ENCODE measurements around the gene AGAP1.

Gene AGAP1

GRCh38 chr2:236025892-236026291, 532.0 kb downstream of the AGAP1 start:
- DNase-seq, result no peak

- DNase-seq, result no peak
Measured at GRCh38 chr2:236026841-236027240, 533.0 kb downstream of the AGAP1 start.

- no peak for DNase-seq
Measured at GRCh38 chr2:236028066-236028465, 534.2 kb downstream of the AGAP1 start.

GRCh38 chr2:236033462-236033861, 539.6 kb downstream of the AGAP1 start:
- DNase-seq, result no peak

- DNase-seq, result no peak
Measured at GRCh38 chr2:236034974-236035373, 541.1 kb downstream of the AGAP1 start.

GRCh38 chr2:236036045-236036444, 542.2 kb downstream of the AGAP1 start:
- no peak for DNase-seq

GRCh38 chr2:236038096-236038495, 544.3 kb downstream of the AGAP1 start:
- DNase-seq, result no peak

GRCh38 chr2:236040600-236041328, 546.9 kb downstream of the AGAP1 start:
- DNase-seq, result no peak

- DNase-seq, result no peak
Measured at GRCh38 chr2:236041616-236042015, 547.8 kb downstream of the AGAP1 start.

GRCh38 chr2:236042087-236042486, 548.2 kb downstream of the AGAP1 start:
- no peak for DNase-seq

GRCh38 chr2:236044191-236044590, 550.3 kb downstream of the AGAP1 start:
- DNase-seq, result no peak

- no peak for DNase-seq
Measured at GRCh38 chr2:236045251-236046235, 551.7 kb downstream of the AGAP1 start.

GRCh38 chr2:236046715-236047114, 552.9 kb downstream of the AGAP1 start:
- DNase-seq, result no peak

GRCh38 chr2:236047176-236047575, 553.3 kb downstream of the AGAP1 start:
- no peak for DNase-seq

GRCh38 chr2:236047886-236048540, 554.2 kb downstream of the AGAP1 start:
- no peak for DNase-seq

GRCh38 chr2:236049981-236050380, 556.1 kb downstream of the AGAP1 start:
- DNase-seq, result no peak

- DNase-seq, result no peak
Measured at GRCh38 chr2:236051351-236051750, 557.5 kb downstream of the AGAP1 start.

GRCh38 chr2:236051806-236052205, 558.0 kb downstream of the AGAP1 start:
- DNase-seq, result no peak

GRCh38 chr2:236052206-236052605, 558.4 kb downstream of the AGAP1 start:
- DNase-seq, result no peak

- DNase-seq, result no peak
Measured at GRCh38 chr2:236052926-236053821, 559.3 kb downstream of the AGAP1 start.

- DNase-seq, result no peak
Measured at GRCh38 chr2:236054125-236054524, 560.3 kb downstream of the AGAP1 start.

GRCh38 chr2:236054621-236055305, 560.9 kb downstream of the AGAP1 start:
- DNase-seq, result no peak

All from CD4-positive, alpha-beta T cell treated with Interleukin-6 for 4 hours (primary cell).